Measurements from ENCODE around the gene GPR141. TPM values are rescaled to one million over a fixed set of nuclear protein-coding genes. Genes with fewer than 3 reads are reported as not detected.

Gene GPR141
- total RNA-seq, 1 experiment from 2014 or later: not detected

DNA sequence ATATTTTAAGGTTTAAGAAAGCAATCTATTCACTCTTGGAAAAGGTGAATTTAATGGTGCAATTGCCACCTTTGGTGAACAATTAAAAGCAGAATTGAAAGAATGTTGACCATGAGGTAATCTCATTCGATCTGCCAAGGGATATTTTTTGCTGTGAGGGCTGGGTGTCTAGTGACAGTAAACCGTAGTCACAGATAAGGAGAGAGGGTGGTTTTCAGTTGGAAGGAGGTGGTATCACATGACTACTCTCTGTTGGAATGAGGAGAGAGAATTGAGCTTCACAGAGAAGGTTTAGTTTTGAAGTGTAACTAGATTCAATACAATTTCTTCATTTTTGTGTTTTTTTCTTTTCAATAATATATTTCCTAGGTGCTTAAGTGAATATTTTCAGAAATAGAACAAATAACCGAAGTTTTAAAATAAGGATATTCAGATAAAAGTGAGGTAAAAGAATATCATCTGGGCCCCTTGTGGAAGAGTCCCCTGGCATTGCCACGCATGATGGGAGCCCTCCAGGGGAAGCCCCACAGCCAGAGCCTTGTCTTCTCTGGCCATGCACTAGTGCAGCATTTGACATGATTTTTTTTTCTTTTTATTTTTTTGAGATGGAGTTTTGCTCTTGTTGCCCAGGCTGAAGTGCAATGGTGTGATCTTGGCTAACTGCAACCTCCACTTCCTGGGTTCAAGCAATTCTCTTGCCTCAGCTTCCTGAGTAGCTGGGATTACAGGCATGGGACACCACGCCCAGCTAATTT is 73.4 kb downstream of the GPR141 start:
- Mint-ChIP-seq H3K27ac (ENCODE audit: unreplicated experiment) (no peak overlapping the region), H3K4me1 (ENCODE audit: low read depth, unreplicated experiment) (no peaks in the 10 kb centered on the region), H3K27me3 (ENCODE audit: insufficient read depth, unreplicated experiment) (peaks cover 14% of the 10 kb centered on the region), H3K36me3 (ENCODE audit: insufficient read depth, unreplicated experiment) (no peaks in the 10 kb centered on the region), H3K4me3 (ENCODE audit: unreplicated experiment) (no peak overlapping the region), H3K9me3 (ENCODE audit: unreplicated experiment) (no peaks in the 10 kb centered on the region)
- intact Hi-C loops (cut with micrococcal nuclease; ENCODE audit: unreplicated experiment): no loop called here
- TF ChIP-seq, protein P1, sequence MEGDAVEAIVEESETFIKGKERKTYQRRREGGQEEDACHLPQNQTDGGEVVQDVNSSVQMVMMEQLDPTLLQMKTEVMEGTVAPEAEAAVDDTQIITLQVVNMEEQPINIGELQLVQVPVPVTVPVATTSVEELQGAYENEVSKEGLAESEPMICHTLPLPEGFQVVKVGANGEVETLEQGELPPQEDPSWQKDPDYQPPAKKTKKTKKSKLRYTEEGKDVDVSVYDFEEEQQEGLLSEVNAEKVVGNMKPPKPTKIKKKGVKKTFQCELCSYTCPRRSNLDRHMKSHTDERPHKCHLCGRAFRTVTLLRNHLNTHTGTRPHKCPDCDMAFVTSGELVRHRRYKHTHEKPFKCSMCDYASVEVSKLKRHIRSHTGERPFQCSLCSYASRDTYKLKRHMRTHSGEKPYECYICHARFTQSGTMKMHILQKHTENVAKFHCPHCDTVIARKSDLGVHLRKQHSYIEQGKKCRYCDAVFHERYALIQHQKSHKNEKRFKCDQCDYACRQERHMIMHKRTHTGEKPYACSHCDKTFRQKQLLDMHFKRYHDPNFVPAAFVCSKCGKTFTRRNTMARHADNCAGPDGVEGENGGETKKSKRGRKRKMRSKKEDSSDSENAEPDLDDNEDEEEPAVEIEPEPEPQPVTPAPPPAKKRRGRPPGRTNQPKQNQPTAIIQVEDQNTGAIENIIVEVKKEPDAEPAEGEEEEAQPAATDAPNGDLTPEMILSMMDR (IDR thresholded peaks at IDR 0.05; ENCODE audit: insufficient read depth in 1 of 2, low read depth in 1 of 2, low read length in 1 of 2, severe bottlenecking in 1 of 2, unreplicated experiment in 1 of 2): no peak
- Histone ChIP-seq H3K4me3 (ENCODE audit: low read depth, low read length) (no peak overlapping the region), H3K27me3 (replicated peaks; ENCODE audit: control insufficient read depth, insufficient read depth, low read length) (no peaks in the 10 kb centered on the region), H3K4me1 (no peaks in the 10 kb centered on the region), H3K36me3 (ENCODE audit: control insufficient read depth, insufficient read depth, low read length) (no peaks in the 10 kb centered on the region), H3K9me3 (no peaks in the 10 kb centered on the region)
- ChIA-PET CTCF (no interaction called here), POLR2A (no interaction called here)
- no peak for DNase-seq
- no TSS peak for BruUV-seq (replicated peaks)

DNA sequence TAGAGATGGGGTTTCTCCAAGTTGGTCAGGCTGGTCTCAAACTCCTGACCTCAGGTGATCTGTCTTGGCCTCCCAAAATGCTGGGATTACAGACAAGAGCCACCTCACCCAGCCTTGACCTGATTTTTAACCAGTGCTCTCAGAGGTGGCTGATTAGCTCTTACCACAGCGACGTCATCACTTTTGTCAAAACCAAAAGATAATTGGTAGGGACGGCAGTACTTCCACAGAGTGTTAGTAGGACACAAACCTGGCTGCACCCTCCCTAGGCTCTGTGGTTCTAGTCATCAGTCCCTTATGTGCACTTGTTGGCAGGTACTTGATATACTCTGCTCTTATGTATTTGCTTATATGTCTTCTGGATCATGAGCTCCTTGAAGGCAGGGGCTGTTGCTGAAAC is 74.0 kb downstream of the GPR141 start:
- CTCF ChIA-PET: no interaction called here

DNA sequence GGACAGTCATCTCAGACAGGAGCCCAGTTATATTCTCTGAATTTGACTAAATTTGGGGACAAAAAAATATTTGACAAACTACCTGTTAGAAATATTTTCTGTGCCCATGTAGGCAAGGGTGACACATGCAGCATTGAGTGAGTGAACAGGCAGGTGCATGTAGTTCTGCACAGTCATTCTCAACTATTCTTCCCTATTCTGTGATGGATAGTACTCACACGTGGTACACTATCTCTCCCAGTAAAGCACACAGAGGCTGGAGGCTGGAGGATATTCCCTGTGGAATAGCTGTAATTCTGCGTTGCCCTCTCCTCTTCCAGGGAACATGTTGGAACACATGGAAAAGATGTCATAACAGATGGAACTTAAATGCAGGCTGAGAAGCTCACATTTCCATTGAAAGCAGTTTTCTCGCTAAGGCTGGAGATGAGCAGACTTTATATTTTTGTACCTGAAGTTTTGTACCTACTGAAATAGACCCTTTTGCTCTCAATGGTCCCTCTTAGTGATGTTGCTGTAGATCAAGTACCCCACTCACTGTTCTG is 75.0 kb downstream of the GPR141 start:
- ChIA-PET CTCF (no interaction called here), POLR2A (no interaction called here)
- no peaks in the 10 kb centered on the region for H3K9me3 Mint-ChIP-seq (ENCODE audit: unreplicated experiment)
- no peaks in the 10 kb centered on the region for H3K4me1 Mint-ChIP-seq (ENCODE audit: low read depth, unreplicated experiment)
- Histone ChIP-seq H3K36me3 (ENCODE audit: control insufficient read depth, insufficient read depth, low read length) (no peaks in the 10 kb centered on the region), H3K27me3 (replicated peaks; ENCODE audit: control insufficient read depth, insufficient read depth, low read length) (no peaks in the 10 kb centered on the region), H3K9me3 (no peaks in the 10 kb centered on the region), H3K4me3 (ENCODE audit: low read depth, low read length) (no peak overlapping the region), H3K4me1 (no peaks in the 10 kb centered on the region)
- H3K27ac Mint-ChIP-seq (ENCODE audit: unreplicated experiment): no peak overlapping the region
- intact Hi-C loops (cut with micrococcal nuclease; ENCODE audit: unreplicated experiment): no loop called here
- DNase-seq: no peak
- TF ChIP-seq, protein P1 (IDR thresholded peaks at IDR 0.05; ENCODE audit: insufficient read depth in 1 of 2, low read depth in 1 of 2, low read length in 1 of 2, severe bottlenecking in 1 of 2, unreplicated experiment in 1 of 2): no peak
- peaks cover 11% of the 10 kb centered on the region for H3K27me3 Mint-ChIP-seq (ENCODE audit: insufficient read depth, unreplicated experiment)
- no TSS peak for BruUV-seq (replicated peaks)
- H3K36me3 Mint-ChIP-seq (ENCODE audit: insufficient read depth, unreplicated experiment): no peaks in the 10 kb centered on the region
- H3K4me3 Mint-ChIP-seq (ENCODE audit: unreplicated experiment): no peak overlapping the region

More for the DNA sequence above, 74.0 kb downstream of the GPR141 start:
- H3K4me1 ChIP-seq: no peaks in the 10 kb centered on the region
- H3K27me3 ChIP-seq (replicated peaks; ENCODE audit: control insufficient read depth, insufficient read depth, low read length): no peaks in the 10 kb centered on the region
- TF ChIP-seq, protein P1 (IDR thresholded peaks at IDR 0.05; ENCODE audit: insufficient read depth in 1 of 2, low read depth in 1 of 2, low read length in 1 of 2, severe bottlenecking in 1 of 2, unreplicated experiment in 1 of 2): no peak
- POLR2A ChIA-PET: no interaction called here
- H3K27ac Mint-ChIP-seq (ENCODE audit: unreplicated experiment): no peak overlapping the region
- no peak overlapping the region for H3K4me3 Mint-ChIP-seq (ENCODE audit: unreplicated experiment)
- DNase-seq: no peak
- no TSS peak for BruUV-seq (replicated peaks)
- no peaks in the 10 kb centered on the region for H3K4me1 Mint-ChIP-seq (ENCODE audit: low read depth, unreplicated experiment)
- H3K27me3 Mint-ChIP-seq (ENCODE audit: insufficient read depth, unreplicated experiment): peaks cover 14% of the 10 kb centered on the region
- no peaks in the 10 kb centered on the region for H3K36me3 ChIP-seq (ENCODE audit: control insufficient read depth, insufficient read depth, low read length)
- H3K9me3 ChIP-seq: no peaks in the 10 kb centered on the region
- H3K4me3 ChIP-seq (ENCODE audit: low read depth, low read length): no peak overlapping the region
- no peaks in the 10 kb centered on the region for H3K36me3 Mint-ChIP-seq (ENCODE audit: insufficient read depth, unreplicated experiment)
- intact Hi-C loops (cut with micrococcal nuclease; ENCODE audit: unreplicated experiment): no loop called here
- H3K9me3 Mint-ChIP-seq (ENCODE audit: unreplicated experiment): no peaks in the 10 kb centered on the region
